Epidermal melanocyte (primary cell): ENCODE data around the gene TRIM47.
"Not testable (repeated sequence)": the region's sequence is repeated elsewhere in the genome, so short reads cannot be mapped to it uniquely, and the experiment has no call there.

ENCODE experiments used
- DNase-seq: peaks from one replicate; pipeline ENCODE4 v3.0.0; 2011; ENCODE audit warnings: low spot score; ENCODE audit not compliant: insufficient read length

TRIM47 gene

DNA sequence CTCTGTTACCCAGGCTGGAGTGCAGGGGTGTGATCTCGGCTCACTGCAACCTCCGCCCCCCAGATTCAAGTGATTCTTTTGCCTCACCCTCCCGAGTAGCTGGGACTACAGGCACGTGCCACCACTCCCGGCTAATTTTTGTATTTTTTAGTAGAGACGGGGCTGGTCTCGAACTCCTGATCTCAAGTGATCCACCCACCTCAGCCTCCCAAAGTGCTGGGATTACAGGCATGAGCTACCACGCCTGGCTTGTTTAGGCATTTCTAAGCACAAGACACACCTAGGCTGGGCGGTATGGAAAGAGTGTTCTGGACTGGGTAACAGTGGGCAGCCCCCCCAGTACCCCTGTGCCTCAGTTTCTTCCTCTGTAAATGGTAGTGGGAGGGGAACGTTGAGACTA, 8.2 kb downstream of the TRIM47 start:
- not testable (repeated sequence) for DNase-seq

DNA sequence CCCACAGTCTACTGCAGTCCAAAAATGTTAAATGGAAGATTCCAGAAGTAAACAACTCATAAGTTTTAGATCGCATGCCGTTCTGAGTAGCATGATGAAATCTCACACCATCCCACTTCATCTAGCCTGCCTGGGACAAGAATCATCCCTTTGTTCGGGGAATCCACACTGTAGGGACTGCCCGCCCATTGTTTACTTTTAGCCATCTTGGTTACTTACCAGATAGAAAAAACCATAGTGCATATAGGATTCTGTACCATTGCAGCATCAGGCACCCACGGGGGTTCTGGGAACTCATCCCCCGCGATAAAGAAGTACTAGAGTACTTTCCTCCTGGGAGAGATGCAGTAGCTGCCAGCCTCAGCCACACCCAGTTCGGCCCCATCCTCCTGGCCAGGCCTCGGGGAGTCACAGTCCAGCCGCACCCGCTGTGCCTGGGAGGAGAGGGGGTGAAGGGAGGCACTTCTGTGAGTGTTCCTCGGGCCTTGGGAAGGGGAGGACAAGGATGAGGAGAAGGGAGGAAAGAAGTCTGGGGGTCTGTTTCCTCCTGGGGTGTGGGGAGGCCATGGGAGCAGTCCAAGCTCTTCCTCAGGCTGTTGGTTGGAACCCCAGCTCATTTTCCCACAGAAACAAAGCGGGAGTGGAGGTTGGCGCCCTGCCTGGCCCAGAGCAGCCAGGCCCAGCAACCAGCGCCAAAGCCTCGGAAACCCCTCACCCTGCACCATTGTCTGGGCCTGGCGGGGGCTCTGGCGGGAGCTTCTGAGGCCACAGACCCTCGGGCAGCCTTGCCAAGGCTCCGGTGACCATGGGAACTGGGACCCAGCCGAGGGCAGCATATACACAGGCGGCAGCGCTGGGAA, 8.9 kb downstream of the TRIM47 start:
- DNase-seq = peak; percentile 84

DNA sequence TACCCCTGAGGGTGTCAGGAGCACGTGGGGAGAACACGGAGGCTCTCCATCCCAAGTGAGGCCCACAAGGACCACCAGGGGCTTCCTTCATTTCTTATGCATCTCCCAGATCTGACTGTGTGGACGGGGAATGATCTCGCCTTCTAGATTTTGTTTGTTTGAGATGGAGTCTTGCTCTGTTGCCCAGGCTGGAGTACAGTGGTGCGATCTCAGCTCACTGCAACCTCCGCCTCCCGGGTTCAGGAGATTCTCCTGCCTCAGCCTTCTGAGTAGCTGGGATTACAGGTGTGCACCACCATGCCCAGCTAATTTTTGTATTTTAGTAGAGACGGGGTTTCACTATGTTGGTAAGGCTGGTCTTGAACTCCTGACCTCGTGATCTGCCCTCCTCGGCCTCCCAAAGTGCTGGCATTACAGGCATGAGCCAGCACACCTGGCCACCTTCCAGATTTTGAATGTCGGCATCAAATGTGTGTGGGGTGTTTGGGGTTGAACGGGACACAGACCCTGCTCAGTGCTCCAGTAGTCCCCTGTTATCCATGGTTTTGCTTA, 9.6 kb downstream of the TRIM47 start:
- not testable (repeated sequence) for DNase-seq

GRCh38 chr17:75865404-75866188, 12.8 kb downstream of the TRIM47 start:
- DNase-seq = not testable (repeated sequence)

DNA sequence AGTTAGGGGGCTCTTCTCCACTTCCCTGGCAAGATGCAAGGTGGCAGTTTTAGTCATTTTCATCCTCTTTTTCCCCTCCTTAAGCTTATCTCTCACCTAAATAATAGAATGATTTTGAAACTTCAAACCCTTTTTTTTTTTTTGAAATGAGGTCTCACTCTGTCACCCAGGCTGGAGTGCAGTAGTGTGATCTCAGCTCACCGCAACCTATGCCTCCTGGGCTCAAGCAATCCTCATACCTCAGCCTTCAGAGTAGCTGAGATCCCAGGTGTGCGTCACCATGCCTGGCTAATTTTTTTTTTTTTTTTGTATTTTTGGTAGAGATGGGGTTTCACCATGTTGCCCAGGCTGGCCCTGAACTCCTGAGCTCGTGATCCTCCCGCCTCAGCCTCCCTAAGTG, 13.5 kb downstream of the TRIM47 start:
- DNase-seq = not testable (repeated sequence)

GRCh38 chr17:75864448-75864871, 13.9 kb downstream of the TRIM47 start:
- DNase-seq = no peak

- DNase-seq = no peak
These were observed 16.5 kb downstream of the TRIM47 start for GRCh38 chr17:75861927-75862317.

DNA sequence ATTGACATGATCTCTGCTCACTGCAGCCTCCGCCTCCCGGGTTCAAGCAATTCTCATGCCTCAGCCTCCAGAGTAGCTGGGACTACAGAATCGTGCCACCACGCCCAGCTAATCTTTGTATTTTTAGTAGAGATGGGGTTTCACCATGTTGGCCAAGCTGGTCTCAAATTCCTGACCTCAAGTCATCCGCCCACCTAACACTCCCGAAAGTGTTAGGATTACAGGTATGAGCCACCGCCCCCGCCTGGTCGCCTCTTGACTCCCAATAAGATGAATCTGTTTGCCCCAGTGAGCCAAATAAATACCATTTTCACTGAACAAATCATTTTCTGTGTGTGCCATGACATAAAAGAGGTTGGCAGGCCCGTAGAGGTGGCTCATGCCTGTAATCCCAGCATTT, 19.0 kb downstream of the TRIM47 start:
- DNase-seq = not testable (repeated sequence)

DNA sequence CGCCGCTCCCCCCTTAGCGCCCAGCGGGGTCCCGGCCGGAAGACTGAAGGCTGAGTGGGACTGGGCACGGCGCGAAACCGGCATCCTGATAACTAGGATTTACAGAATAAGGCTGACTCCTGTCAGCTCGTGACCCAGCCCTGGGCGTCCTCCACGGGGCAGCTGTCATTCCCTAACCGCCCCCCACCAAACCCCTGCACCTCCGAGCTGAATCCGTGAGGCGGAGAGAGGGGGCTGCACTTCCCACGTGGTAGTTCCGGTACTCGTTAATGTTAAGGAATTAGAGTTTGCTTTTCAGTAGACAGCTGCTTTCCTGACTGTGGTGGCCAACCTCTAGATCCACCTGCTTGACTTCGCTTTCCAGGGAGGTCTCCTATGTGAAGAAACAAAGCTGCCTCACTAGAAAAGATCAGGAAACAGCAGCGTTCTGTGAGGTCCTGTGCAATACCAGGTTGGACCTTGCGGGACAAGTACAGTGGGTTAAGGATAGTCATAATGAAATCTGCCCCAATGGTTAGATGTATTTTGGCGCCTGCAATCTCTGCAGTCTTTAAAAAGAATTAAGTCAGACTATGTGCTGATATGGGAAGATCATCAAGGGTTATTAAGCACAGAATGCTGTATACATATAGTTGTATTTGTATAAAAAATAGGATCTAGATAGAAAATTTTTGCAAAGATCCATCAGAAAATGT, 22.2 kb downstream of the TRIM47 start:
- DNase-seq = no peak

DNA sequence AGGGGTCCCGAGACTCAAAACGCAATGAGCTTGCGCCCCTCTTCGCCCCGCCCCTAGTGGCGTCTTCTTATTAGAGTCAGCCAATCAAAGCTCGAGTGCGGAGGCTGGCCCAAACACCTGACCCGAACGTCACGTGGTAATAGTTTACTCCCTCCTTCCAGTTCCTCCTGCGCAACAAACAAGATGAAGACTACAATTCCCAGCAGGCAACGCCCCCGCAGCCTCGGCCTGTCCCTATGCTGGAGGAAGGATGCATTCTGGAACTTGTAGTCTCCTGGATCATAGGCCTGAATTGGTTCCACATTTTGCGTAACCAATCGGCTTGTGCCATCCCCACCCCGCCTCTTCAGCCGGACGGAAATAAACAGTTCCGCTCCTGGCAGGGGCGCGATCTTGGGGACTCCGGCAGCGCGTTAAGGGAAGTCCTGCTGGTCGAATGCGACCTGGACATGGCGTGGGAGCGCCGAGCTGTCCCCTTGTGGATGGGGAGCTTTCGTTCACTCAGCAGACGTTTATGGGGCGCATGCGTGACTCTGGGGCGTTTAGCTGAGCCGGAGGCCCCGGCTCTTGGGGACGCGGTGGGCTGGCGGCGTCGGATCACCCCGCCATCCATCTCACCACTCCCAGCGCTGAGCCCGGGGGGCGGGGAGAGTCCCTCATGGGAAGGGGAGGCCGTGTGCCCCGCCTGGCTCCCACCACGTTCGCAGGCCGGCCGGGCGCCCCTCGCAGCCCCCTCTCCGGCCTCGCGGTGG, 22.9 kb downstream of the TRIM47 start, which contains the start of gene WBP2:
Gene WBP2, minus strand, starts transcription at position 26 of the 752 bp plus-strand sequence. CDS start 38 bp downstream, outside the sequence.
- peak; percentile 100 for DNase-seq

DNA sequence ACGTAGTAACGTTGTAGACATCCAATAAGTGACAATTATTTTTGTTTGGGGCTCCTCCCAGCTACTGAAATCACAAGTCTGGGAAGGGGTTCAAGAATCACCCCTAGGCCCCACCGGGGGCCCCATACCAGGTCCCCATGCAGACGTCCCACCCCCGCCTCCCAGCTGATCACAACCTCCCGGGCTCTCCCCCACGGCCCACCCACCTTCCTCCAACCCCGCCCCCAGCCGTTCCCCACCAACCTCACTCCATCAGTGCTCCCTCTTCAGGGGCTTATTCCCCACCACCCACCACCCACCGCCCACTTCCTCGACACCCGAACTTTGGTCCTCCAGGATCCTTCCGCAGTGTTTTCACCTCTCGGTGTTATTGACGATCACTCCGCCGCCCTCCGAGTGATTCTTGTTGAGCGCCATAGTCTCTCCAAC, 23.5 kb downstream of the TRIM47 start:
- DNase-seq = no peak

GRCh38 chr17:75854101-75854748, 24.2 kb downstream of the TRIM47 start:
- no peak for DNase-seq

DNA sequence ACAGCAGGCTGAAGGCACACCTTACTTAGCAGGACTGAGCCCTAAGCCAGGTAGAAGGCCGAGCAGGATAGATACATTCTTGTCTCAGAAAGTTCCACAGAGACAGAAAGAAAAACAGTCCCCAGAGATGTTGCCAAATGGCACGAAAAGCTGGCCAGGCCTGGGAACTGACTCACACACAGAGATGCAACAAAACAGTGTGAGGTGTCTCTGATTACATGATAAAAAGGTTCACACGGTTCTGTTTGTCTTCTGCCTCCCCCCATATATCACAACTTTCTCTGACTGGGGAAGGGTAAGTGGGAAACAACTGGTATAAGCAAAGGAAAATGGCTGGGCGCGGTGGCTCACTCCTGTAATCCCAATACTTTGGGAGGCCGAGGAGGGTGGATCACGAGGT, 24.9 kb downstream of the TRIM47 start:
- no peak for DNase-seq

DNA sequence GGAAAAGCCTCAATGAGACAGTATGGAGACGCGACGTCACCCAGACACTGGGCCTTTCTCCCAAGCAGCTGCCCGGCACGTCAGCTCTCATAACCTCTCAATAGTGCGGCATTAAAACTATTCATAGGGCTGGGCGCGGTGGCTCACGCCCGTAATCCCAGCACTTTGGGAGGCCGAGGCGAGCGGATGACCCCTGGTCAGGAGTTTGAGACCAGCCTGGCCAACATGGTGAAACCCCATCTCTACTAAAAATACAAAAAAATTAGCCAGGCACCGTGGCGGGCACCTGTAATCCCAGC, 26.7 kb downstream of the TRIM47 start:
- not testable (repeated sequence) for DNase-seq

DNA sequence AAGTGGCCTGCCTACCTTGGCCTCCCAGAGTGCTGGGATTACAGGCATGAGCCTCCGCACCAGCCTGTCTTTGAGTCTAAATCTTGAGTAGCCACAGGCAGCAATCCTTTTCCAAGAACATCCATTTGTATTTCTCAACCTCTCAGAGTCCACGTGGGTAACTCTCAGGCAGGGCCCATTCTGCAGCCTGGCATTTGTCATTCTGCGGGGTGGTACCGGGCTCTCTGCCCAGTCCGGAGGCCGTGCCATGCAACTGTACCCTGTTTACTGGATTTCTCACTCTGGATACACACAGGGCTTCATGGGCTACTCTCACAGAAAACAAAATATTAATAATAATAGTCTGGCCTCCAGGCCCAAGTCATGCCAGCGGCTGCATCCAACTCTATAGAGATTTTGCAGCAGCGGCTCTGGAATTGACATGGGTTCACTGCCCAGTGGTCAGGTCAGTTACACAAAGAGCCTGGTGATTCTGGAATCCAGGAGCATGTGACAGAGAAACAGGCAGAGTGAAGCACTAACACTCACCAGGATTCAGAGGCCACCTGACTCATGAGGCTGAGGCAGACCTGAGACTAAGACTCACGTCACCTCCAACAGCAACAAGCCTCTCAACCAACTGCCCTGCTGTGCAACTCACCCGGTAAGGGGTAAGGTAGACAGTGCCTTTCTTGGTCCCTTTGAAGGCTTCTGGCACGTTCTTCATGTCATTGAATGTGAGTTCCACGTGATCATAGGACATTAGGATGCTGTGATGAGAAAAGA, 27.3 kb downstream of the TRIM47 start:
- no peak for DNase-seq

- DNase-seq = no peak
These were observed 28.7 kb downstream of the TRIM47 start for GRCh38 chr17:75849724-75850123.

DNA sequence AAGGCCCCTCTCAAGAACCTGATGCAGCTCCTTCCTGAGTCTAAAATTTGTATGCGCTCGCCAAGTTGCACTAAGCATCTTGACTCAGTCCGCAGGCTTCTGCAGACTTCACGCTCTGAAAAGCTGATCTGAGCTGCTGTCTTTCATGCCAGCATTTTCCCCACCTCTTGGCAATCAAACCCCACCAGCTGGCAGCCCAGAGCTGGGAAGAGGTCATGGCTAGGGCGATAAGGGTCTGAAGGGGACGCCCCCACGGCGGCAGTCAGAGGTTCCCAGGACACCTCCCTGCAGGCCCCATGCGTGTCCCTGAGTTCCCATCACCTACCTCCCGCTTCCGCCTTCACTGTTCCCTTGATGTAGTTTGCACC, 29.1 kb downstream of the TRIM47 start:
- DNase-seq = no peak

GRCh38 chr17:75848523-75849278, 29.7 kb downstream of the TRIM47 start:
- no peak for DNase-seq
